OCI-LY3 (cell line): ENCODE results near the gene TBX21.

Experiments
- CTCF ChIP-seq: fragments of 200-600, 300-600 bp; sonication (generic); IDR thresholded peaks from 2 replicates; pipeline ENCODE4 v1.5.1; 2014; ENCODE audit warnings: antibody characterized with exemption, low read length, low read depth
- EZH2phosphoT487 ChIP-seq: fragments of 200-600 bp; shearing (Covaris generic); IDR thresholded peaks from 2 replicates; pipeline ENCODE4 v1.6.1; 2018; ENCODE audit warnings: antibody characterized with exemption, mixed run types, low read depth

DNA sequence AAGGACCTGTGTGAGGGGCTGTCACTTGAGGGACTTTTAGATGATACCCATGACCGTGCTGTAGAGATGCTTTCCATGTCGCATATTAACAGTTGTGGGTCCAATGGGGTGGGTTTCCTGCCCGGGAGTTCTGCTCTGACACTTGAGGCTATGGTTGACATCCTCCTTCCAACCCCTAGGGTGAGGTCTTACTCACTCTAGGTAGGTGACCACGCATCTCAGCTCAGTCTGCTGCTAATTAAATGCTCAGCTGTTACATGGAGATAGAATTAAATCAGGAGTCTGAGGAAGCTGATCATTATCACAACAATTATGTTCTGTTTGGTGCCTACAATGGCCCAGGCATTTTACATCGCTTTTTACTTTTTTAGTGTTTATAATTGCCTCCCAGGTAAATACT lies 48.4 kb downstream of the TBX21 start:
- no peak for TF ChIP-seq CTCF
- TF ChIP-seq EZH2phosphoT487: no peak
